KOPT-K1 (cell line): ENCODE data around the gene VCPKMT.
A peak's percentile ranks its signal among the peaks of the same experiment; 100 is the strongest.
"Not testable (repeated sequence)": the region's sequence is repeated elsewhere in the genome, so short reads cannot be mapped to it uniquely, and the experiment has no call there.

Experiments used
- H3K27ac ChIP-seq: fragments of 200-600 bp; sonication (generic); 2 replicates; pipeline ENCODE4 v1.5.1; 2016; ENCODE audit warnings: antibody characterized with exemption, mild to moderate bottlenecking, low read depth, low read length; ENCODE audit not compliant: poor library complexity, severe bottlenecking
- H3K36me3 ChIP-seq: fragments of 200-600 bp; sonication (generic); 2 replicates; pipeline ENCODE4 v1.5.1; 2017; ENCODE audit warnings: antibody characterized with exemption, mild to moderate bottlenecking, low read length, moderate library complexity; ENCODE audit not compliant: insufficient read depth
- H3K9me3 ChIP-seq: fragments of 200-600 bp; sonication (generic); 2 replicates; pipeline ENCODE4 v1.5.1; 2017; ENCODE audit warnings: antibody characterized with exemption, low read length, mild to moderate bottlenecking; ENCODE audit not compliant: insufficient read depth, poor library complexity, severe bottlenecking

Gene VCPKMT

GRCh38 chr14:50085570-50086320, 30.6 kb downstream of the VCPKMT start:
- Histone ChIP-seq H3K36me3 (no peaks in the 10 kb centered on the region), H3K27ac (peak overlapping the region; percentile 31), H3K9me3 (no peaks in the 10 kb centered on the region)

GRCh38 chr14:50084666-50085065, 31.7 kb downstream of the VCPKMT start:
- no peak overlapping the region for H3K27ac ChIP-seq
- no peaks in the 10 kb centered on the region for H3K9me3 ChIP-seq

DNA sequence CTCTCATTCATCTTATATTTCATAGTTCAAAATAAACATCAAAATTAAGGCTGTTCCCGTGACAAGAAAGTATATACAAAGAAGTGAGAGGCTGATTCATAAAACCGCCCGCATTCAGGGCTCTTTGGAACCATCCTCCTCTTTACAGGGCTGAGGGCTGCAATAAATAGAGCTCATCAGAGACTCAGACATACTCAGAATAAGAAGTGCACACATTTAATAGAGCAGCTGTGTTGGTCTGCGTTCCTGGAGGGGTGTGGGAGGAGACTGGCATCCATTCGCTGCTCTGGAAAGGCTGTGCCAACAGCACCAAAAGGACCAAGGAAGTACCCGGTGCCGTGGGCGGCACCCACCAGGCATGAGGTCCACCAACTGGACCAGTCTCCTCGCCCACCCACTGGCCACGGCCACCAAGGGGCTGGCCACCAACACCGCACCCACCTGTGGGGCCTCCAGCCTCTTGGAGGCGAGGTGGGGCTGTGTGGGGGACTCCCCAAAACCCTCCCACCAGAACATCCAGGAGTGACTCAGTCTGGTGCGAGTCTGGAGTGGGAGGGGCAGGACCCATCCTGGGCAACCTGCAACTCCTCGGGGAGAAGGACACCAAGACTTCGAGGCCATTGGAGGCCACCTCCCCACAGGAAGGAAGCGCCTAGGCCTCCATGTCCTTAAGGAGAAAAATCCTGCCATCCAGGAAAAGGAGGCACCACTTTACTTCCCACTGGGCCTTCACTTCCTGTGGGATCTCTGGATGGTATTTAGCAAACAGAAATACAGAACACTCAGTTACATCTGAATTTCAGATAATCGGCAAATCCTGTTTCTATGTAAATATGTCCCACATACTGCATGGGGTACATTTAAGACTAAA, 32.7 kb downstream of the VCPKMT start:
- Histone ChIP-seq H3K27ac (peak overlapping the region; percentile 56), H3K36me3 (no peaks in the 10 kb centered on the region), H3K9me3 (no peaks in the 10 kb centered on the region)

More at GRCh38 chr14:50084666-50085065, 31.7 kb downstream of the VCPKMT start:
- no peaks in the 10 kb centered on the region for H3K36me3 ChIP-seq

DNA sequence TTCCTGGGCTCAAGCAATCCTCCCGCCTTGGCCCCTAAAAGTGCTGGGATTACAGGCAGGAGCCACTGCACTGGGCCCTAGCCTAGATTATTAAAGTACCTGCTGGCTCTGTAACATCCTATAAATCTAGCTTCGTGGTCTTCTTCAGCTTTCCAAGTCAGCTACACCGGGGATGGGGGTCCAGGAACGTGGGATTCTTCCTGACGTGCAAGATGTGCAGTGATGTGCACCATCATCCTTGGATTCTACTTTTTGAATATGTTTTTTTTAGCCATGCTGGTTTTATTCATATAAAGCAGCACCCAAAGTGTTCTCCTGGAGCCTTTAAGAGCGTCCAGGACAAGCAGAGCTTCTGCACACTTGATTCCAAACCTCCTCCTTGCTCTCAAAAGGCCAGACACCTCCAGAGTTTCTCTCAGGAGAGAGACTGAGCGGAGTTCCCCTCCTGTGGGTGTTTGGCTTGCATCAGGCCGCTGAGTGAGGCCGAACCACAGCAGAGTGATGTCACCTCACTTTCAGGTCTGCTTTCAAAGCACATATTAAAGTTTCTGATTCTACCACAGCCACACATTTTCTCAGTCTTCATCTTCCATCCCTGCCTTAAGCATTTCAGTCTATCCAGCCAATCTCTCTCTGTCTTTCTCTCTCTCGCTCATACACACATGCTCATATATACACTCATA, 33.4 kb downstream of the VCPKMT start:
- peak overlapping the region; percentile 56 for H3K27ac ChIP-seq

DNA sequence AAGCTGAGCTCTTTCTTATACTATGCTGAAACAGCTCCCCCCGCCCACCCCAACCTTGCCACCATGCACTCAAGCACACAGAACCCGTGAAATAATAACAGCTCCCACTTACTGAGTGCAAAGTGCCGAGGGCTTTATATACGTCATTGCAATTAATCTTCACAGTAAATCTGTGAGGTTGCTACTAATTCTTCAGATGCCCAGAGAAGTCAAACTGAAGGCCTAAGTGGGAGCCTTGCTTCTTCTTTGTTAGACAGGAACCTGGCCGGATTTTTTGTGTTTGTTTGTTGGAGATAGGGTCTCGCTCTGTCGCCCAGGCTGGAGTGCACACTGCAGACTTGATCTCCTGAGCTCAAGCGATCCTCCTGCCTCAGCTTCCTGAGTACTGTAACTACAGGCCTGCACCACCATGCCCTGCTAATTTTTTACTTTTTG, 34.0 kb downstream of the VCPKMT start:
- no peaks in the 10 kb centered on the region for H3K9me3 ChIP-seq
- H3K36me3 ChIP-seq: no peaks in the 10 kb centered on the region
- peak overlapping the region; percentile 56 for H3K27ac ChIP-seq

More for the DNA sequence above, 33.4 kb downstream of the VCPKMT start:
- Histone ChIP-seq H3K36me3 (no peaks in the 10 kb centered on the region), H3K9me3 (no peaks in the 10 kb centered on the region)

- H3K9me3 ChIP-seq, H3K27ac ChIP-seq, H3K36me3 ChIP-seq: not testable (repeated sequence)
Measured at GRCh38 chr14:50079103-50079502, 37.3 kb downstream of the VCPKMT start.

GRCh38 chr14:50073663-50074062, 42.7 kb downstream of the VCPKMT start:
- not testable (repeated sequence) for H3K36me3 ChIP-seq, H3K9me3 ChIP-seq, H3K27ac ChIP-seq

DNA sequence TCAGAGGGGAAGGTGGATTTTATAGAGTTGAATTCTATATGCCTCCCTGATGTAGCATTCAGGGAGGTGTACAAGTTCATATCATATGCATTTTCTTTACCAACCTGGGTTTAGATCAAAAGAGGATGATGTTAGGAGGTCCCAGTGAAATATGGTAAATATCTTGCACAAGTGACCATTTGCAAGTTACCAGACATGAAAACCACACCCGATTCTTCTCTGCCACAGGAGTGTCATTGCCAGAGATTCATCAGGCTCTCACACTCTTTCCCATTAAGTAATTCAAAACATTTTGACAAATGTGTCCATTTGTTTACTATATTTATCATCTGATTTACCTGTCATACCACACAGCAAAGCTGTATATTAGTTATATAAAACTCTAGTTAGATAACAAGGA, 44.0 kb downstream of the VCPKMT start:
- Histone ChIP-seq H3K9me3 (no peaks in the 10 kb centered on the region), H3K27ac (no peak overlapping the region), H3K36me3 (no peaks in the 10 kb centered on the region)

GRCh38 chr14:50070840-50071548, 45.4 kb downstream of the VCPKMT start:
- H3K36me3 ChIP-seq: no peaks in the 10 kb centered on the region
- no peaks in the 10 kb centered on the region for H3K9me3 ChIP-seq
- no peak overlapping the region for H3K27ac ChIP-seq

DNA sequence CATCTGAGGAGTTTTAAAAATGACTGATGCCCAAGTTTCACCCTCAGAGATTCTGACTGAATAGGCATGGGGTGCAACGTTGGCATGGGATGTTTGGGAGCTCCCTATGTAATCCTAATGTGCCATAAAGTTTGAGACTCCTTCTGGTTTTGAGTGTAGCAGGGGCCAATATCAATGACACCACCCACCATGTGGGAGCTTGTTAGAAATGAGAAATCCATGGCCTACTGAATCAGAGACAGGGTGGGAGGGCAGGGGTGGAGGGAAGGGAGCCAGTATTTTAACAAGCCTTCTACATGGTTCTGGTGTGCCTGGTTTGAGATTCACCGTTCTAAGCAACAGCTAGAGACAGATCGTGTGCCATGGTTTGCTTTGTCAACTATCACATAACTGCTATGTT, 46.1 kb downstream of the VCPKMT start:
- Histone ChIP-seq H3K36me3 (no peaks in the 10 kb centered on the region), H3K27ac (no peak overlapping the region), H3K9me3 (no peaks in the 10 kb centered on the region)

- Histone ChIP-seq H3K27ac (no peak overlapping the region), H3K9me3 (no peaks in the 10 kb centered on the region), H3K36me3 (no peaks in the 10 kb centered on the region)
Measured at GRCh38 chr14:50069325-50069724, 47.0 kb downstream of the VCPKMT start.

DNA sequence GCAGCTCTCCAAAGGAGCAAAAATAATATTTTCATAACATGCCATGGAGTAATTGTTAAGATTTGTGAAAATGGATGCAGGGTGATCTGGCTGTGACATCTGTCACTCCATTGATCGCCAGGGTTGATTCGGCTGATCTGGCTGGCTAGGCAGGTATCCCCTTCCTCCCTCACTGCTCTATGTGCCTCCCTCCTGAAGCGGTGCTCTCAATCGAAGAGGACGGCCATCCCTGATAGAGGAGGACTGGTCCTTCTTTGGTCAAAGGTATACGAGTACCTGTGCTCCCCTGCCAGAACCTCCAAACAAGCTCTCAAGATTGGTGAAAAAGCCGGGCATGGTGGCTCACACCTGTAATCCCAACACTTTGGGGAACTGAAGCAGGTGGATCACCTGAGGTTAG, 47.9 kb downstream of the VCPKMT start:
- Histone ChIP-seq H3K27ac (no peak overlapping the region), H3K36me3 (no peaks in the 10 kb centered on the region), H3K9me3 (no peaks in the 10 kb centered on the region)

DNA sequence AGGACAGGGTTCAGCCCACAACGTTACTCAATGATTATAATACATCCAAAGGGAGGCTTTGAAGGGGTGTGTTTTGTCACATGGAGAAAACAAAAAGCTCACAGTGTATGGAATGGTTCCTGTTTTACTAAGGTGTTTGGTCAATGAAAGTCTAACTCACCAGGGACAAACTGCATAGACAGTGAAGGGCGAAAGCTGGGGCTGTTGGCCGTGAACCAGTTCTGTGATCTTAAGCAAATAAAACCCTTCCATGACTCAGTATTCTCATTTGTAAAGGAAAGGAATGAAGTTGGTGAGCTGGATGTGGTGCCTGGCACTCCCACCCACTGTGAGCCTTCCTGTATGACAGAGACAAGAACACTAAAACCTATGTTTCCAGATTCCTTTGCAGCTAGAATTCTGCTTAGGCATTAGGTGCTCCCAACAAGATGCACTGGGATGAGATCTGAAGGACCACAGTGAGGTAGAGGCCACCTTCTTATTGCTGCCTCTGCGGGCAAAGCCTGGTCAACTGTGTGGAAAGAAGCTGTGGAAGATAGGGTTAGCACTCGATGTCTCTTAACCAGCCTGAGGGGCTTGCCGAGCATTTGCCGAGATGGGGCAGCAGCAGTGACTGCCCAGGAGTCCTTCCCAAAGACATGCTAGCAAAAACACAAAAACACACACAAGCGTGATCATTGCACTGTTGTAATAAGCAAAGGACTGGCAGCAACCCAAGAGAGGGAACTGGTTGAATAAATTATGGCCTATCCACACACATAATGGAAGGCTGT, 48.5 kb downstream of the VCPKMT start:
- Histone ChIP-seq H3K36me3 (no peaks in the 10 kb centered on the region), H3K27ac (no peak overlapping the region), H3K9me3 (no peaks in the 10 kb centered on the region)

DNA sequence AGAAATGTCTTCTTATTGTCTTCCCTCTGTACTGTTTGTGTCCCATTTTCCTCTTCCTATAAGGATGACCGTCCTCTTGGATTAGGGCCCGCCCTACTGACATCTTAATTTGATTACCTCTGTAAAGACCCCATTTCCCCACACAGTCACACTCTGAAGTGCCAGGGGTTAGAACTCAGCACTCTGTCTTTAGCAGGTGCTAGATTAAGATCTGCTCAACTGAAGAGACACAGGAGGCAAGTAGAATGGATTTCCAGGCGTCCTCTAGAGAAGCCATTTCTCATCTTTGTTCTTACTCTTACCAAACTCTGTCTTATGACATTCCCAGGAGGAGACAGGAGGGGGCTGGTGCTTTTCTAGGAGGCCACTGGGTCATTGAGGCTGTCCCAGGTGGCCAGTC, 50.8 kb downstream of the VCPKMT start:
- no peaks in the 10 kb centered on the region for H3K36me3 ChIP-seq
- H3K27ac ChIP-seq: peak overlapping the region; percentile 87

More for the DNA sequence above, 50.8 kb downstream of the VCPKMT start:
- H3K9me3 ChIP-seq: no peaks in the 10 kb centered on the region
